NCI-H2029 (cell line): ENCODE measurements around the gene ZNF581.
A peak's percentile ranks its signal among the peaks of the same experiment; 100 is the strongest.

ENCODE experiments used
- DNase-seq: peaks from one replicate; lab custom pipeline; 2025; lab: John Stamatoyannopoulos, UW

ZNF581 gene, protein sequence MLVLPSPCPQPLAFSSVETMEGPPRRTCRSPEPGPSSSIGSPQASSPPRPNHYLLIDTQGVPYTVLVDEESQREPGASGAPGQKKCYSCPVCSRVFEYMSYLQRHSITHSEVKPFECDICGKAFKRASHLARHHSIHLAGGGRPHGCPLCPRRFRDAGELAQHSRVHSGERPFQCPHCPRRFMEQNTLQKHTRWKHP

DNA sequence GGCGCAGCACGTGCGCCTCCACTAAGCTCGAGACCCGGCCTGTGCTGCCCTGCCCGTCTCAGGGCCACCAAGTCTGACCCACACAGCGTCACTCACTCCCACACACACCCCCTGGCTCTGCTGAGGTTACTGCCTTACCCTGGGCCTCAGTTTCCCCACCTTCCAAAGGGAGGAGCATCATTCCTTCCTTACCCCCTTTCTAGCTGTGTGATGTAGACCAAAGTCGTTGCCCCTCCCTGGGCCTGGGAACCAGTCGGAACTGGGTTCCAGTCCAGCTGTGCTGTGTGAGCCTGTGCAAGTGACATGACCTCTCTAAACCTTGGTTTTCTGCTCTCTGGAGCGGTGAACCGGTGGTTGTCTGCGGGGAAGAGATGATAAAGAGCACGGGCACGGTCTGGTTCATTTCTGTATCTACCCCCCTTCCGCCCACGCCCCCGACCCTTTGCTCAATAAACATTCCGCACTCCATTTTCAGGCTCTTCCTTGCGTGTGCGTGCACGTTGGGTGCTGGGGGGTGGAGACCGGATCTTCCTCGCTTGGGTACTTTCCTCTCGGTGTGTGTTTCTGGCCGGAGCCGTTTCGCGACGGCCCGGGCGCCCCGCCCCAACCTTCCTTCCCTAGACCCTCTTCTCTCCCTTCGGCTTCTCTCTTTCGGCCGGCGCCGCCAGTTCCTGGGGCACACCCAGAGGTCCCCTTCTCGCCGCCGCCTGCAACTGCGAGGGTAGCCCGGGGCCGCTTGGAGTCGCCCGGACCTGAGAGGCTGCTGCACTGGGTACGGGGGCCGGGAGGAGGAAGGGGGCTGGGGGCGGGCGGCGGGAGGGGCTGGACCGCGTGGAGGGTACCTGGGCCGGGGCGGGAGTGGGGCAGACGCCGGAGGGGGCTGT lies at the start of gene ZNF581:
TSS of gene ZNF581 (plus strand) at position 647 of the 884 bp plus-strand sequence. CDS start 923 bp downstream, outside the sequence.
- DNase-seq, result peak; percentile 60

DNA sequence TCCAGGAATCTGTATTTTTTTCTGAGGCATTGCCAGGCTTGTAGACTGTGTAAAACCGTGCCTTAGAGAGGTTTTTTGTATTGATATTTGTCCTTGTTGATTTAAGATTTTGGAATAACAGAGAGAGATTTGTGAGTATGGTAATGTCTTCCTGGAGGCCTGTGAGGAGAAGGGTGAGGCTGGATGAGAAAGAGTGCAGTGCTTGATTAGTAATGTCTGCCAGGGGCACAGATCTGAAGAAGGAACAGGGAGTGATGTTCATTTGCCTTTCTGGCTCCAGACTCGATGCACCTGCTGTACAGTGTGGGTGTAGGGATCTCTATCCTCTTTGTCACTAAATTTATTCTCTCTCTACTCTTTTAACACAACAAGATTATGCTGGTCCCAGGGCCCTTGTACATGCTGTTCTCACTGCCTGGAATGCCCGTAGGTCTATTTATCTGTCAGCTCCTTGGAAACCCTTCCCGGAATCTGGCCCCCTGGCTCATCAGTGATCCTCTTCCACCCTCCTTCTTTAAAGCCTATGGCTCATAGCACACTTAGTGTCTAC lies 48.4 kb upstream of the ZNF581 start:
- DNase-seq, result no peak

DNA sequence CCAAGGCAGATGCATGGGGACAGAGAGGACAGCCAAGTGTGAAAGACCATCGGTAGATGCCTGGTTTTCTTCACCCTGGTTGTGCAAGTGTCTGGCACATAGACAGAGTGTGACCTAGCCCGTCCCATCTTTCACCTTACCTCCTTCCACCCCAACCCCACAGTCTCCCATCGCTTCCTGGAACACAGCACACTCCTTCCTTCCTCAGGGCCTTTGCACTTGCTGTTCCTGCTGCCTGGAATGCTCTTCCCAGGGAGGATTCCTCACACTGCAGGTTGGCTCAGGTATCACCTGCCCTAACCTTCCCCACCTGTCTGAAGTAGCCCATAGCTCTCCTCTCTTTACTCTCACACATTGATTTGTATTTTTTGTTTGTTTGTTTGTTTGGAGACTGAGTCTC lies 47.1 kb upstream of the ZNF581 start:
- no peak for DNase-seq

DNA sequence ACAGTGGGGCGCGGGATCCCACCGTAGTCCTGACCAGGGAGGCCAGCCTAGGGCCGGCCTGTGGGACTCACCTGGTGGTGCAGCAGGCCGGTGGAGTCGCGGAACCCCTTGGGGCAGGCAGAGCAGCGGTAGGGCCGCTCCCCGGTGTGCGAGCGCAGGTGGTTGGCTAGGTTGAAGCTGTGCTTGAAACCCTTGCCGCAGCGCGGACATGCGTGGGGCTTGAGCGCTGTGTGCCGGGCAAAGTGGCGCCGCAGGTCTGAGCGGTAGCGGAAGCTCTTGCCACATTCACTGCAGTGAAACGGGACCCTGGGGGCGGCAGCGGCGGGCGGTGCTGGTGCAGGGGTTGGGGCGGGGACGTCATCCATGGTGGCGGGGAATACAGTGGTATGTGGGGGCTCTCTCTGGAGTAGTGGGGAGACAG lies 45.9 kb upstream of the ZNF581 start:
- DNase-seq, result no peak

DNA sequence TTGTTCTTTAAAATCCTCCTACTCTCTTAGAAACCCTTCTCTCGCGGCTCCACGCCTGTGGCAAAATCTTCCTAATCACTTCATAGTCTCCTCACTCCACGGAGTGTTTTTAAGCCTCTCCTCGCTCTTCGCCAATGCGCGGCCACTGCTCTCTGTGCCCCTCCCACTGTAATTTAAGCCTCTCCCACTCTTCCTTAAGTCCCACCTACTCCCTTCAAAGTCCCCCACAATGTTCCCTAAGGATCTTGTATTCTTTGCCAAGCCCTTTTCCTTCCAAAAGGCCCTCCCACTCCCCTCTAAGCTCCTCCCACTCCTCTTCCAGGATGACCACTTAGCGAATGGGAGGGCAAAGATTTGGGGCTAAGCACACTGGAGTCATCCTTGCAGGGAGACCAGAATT lies 45.4 kb upstream of the ZNF581 start:
- DNase-seq, result no peak

DNA sequence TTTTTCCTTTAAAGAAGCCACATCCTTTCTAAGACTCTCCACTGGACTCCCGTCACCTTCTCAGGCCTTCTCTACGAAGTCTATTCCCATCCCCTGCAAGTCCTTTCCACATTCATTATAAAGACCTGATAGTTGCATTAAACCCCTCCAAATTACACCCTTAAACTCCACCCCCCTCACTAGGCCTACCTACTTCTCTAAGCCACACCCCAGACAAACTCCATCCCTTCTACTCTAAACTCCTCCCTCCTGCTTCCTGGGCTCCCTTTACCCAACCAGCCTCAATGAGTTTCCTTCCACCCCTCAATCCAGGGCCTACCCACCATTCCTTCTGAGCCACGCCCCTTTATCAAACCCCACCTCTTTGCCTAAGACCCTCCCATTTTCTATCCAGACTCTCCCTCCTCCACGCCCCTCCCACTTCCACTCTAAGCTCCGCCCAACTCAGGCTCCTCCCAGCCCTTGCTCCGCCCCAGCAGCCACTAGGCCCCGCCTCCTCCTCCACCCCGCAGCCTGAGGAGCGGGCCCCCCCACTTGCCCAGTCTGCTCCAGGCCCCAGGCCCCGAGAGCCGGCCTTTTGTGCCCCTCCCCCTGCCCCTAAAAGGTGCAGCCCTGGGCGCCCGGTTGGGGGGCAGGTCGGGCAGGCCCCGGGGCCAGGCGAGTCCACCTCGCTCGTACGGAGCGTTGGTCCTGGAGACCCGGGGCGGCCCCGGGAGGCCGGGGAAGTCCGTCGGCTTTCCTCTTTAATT lies 44.6 kb upstream of the ZNF581 start:
- peak; percentile 87 for DNase-seq

DNA sequence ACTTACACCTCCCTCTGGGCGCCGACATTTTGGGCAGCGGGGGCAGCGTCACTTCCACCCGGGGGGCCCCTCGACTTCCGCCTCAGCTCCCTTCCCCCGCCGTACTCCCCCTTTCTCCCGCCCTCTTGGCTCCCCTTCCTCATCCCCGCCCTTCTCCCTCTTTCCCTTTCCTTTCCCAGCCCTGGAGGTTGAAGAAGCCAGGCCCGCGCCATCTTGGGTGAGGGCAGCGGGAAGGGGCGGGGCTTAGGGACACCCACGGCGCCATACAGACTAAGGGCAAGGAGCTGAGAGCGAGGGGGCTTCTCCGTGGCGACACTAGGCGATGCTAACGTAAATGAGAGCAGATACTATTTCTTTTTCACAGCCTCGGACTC lies 44.0 kb upstream of the ZNF581 start, which contains the start of gene FIZ1:
TSS of gene FIZ1 (minus strand) at position 50 of the 374 bp plus-strand sequence. CDS start 1,652 bp downstream, outside the sequence.
- peak; percentile 96 for DNase-seq

DNA sequence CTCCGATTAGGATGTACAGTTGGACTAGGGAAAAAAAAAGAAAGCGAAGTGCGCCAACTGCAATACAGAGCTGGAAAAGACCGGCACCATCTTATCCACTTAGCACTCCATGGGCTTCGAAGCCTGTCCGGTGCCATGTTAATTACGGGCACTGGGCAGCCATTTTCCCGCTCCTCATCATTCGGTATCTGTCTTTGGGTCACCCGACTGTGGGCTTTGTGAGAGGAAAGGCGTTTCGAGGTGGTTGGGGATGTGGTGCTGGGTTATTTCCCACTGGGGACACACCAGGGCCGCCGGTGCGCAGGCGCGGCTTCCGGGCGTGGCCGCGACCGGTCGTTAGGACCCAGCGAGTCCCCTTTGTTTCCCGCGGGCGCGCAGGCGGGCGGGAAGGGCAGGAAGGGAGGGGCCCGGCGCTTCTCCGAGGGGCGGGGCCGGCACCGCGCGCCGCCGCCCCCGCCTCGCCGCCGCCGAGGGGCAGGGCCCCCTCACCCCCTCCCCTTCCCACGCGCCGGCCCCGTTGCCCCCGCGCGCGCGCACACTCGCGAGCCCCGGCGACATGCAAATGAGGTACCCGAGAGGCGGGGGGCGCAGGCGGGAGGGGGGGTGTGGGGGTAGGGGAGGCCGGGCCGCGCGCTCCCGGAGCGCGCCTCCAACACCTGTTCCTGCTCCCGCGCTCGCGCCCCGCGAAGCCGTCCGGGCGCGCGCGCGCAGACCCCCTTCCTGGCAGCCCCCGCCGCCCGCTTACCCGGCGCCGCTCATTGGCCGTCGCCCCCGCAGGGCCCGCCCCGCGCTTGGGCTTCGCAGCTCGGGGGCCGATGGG lies 43.4 kb upstream of the ZNF581 start, which contains the start of gene ZNF524:
TSS of gene ZNF524 (plus strand) at position 447 of the 820 bp plus-strand sequence. CDS start 1,825 bp downstream, outside the sequence.
- peak; percentile 90 for DNase-seq

DNA sequence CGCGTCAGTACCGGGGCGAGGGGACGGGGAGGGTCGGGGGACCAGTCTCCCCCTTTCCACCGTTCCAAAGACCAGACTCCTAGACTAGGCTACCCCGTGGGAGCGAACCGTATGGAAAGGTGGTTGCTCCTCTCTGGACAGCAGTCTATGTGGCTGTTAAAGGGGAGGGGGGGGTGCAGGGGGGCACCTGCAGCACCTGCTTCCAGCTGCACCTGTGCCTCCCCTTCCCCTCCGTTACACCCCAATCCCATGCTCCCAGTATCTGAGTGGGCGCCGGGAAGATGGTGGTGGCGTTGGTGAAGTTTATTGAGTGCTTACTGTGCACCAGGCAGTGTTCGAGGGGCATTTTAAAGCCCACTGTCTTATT lies 42.8 kb upstream of the ZNF581 start:
- no peak for DNase-seq

DNA sequence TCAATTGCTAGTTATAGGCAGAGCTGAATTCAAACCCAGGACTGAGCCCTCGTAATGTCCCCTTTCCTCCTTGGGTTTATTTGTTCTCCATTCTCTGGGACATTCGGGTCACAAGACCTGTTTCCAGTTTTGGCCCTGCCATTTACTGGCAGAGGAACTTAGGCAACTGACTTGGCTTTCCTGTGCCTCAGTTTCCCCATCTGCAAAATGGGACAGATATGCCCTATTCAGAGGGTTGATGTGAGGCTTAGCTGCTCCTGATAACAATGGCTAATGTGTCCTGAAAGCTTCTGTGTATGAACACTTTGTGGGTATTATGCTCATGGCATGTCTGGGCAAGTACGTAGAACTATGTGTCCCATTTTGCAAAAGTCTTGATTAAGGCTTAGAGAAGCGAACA lies 42.4 kb upstream of the ZNF581 start:
- DNase-seq, result no peak

DNA sequence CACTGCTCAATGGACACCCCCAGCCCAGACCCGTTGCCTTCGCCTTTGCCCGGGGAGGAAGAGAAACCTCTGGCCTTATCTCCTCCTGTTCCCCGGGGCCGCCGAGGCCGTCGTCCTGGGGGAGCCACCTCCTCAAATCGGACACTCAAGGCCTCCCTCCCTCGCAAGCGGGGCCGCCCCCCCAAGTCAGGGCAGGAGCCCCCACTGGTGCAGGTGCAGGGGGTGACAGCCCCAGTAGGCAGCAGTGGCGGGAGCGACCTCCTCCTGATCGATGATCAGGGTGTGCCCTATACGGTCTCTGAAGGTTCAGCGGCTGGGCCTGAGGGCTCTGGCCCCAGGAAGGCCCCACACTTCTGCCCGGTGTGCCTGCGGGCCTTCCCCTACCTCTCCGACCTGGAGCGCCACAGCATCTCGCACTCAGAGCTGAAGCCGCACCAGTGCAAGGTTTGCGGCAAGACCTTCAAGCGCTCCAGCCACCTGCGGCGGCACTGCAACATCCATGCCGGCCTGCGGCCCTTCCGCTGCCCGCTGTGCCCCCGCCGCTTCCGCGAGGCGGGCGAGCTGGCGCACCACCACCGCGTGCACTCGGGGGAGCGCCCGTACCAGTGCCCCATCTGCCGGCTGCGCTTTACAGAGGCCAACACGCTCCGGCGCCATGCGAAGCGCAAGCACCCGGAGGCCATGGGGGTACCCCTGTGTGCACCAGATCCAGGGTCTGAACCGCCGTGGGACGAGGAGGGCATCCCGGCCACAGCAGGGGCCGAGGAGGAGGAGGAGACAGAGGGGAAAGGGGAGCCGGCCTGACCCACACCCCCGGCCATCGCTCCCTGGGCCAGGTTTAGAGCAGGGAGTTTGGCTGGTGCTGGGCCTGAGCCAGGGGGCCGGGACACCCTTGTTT lies 41.1 kb upstream of the ZNF581 start:
- DNase-seq, result no peak

DNA sequence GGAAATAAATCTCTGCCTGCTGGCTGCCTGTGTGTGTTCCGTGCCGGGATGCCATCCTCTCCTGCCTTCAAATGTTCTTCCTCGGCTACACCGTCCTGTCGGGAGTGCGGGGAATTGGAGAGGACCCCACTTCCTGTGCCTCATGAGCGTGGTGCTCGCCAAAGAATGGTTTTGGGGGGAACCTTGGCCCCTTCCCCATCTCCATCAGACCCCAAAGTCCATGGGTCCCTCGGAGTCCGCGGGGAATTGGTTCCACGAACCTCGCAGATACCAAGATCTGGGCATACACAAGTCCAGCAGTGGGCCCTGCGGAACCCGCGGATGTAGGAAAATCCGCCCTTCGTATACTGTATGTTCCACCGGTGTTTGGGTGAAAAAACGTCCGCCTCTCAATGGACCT lies 40.3 kb upstream of the ZNF581 start:
- DNase-seq, result no peak

DNA sequence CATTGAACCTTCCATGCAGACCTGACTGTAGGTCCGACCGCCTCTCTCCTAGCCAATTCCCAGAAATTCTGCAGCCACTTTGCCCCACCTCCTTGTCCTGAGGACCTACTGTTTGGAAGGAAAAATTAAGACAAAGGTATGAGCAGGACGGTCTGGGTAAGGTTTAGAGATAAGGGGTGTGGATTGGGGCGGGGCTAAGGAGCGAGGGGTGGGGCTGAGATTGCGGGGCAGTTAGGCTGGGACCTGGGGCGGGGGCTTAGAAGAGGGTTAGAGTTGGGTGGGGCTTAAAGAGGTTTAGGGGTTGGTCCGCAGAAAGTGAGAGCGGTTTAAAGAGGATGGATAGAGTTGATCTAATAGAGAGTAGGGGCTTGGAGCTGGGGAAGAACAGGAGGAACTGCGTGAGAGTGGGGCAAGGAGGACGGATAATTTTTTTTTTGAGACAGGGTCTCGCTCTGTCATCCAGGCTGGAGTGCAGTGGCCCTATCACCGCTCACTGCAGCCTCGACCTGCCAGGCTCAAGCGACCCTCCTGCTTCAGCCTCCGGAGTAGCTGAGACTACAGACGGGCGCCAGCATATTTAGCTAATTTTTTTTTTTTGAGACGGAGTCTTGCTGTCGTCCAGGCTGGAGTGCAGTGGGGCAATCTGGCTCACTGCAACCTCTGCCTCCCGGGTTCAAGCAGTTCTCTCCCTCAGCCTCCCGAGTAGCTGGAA lies 39.7 kb upstream of the ZNF581 start:
- DNase-seq, result no peak

DNA sequence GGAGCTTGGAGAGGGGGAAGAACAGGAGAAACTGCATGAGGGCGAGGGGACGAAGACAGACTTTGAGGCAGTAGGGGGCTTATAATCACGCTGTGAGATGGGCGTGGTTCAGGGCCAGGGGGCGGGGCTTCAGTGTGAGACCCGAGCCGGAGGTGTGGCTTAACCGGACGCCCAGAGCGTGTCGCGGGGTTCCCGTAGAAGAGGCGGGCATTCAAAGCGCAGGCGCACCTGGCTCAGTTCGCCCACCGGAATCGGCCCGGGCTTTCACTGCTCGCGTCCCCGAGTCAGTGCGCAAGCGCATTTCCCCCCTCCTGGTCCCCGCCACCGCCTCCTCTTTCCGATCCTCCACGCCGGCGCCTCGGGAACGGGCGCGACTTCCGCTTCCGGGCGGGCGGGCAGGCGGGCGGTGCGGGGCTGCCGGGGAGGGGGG lies 38.2 kb upstream of the ZNF581 start:
- DNase-seq, result peak; percentile 98

DNA sequence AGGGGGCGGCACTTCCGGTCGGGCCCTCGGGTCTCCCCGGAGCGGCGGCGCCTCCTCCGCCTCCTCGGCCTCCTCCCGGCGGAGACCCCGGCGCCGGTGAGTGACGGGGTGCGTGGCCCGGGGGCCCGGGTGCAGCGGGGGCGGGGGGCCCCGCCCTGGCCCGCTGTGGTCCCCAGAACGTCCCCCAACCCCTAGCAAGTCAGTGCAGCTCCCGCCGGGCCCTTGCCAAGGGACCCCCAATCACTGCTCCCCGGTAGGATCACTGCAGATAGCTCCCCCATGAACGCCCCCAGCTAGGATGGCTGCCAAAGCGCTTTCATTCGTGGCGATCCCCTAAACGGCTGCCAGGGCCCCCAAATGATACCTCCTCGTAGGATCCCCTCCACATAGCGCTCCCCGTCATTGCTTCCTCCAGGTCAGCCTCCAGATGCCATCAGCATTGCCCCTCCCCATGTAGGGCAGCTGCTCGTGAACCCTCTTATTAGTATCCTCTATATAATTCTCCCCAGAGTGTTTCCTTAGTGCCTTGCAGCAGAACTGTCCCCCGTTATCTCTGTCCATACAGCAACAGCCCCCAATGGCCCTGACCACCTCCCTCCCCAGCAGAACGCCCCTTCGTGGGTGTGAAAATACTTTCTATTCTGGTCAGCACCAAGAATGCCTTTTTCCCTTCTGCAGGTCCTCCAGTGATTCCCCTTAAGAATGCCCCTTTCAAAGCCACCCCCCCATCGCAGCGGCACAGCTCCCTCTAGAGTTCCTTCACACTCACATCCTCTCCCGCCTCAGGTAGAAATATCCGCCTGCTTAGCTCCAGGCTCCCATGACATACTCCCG lies 37.6 kb upstream of the ZNF581 start, which contains the start of gene ZNF865:
TSS of gene ZNF865 (plus strand) at position 11 of the 834 bp plus-strand sequence. CDS start 7,972 bp downstream, outside the sequence.
- DNase-seq, result peak; percentile 53

DNA sequence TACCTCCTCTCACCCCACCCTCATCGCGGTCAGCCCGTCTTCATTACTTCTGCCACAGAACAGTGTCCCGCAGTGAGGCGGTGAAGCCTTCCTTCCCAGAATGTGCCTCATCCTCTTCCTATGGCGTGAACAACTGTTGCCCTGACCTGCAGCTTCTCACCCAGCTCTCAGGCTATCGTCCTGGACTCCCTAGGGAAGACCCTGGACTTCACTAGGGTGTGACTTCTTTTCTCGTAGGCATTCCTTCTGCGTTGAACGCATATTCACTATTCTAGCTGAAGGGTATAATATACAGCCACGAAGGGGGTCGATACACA lies 37.0 kb upstream of the ZNF581 start:
- DNase-seq, result no peak

DNA sequence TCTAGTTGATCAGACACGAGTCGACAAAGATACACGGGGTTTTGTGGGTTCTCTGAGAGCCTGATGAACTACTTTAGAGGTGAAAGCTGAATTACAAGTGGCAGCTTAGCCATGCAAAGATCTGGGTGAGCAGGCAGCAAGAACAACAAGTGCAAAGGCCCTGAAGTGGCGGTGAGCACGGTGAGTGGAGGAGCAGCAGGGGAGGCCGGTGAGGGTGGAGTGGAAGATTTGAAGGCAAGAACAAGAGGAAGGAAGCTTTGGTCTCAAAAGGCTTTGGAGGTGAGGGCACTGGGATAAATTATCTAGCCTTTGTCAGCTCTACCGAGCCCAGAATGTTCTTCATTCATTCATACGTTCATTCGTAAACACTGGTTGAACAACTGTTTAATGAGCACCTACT lies 36.6 kb upstream of the ZNF581 start:
- DNase-seq, result no peak

DNA sequence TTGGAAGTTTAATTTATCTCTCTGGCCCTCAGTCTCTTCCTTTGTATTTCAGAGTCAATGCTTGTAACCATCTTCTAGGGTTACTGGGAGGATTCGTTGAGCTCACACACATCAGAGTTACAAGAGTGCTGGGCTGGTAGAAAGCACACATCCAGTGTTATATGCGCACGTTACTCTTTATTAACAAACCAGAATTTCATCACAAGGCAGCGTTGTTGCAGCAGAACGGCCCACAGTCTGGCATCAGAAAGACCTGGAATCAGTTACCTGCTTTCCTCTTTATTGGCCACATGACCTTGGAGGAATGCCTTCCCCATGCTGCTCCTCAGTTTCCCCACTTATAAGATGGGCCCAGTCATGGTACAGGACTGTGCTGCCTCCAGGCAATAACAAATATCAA lies 34.1 kb upstream of the ZNF581 start:
- no peak for DNase-seq
